Retinal pigment epithelial cell (primary cell): ENCODE results near the gene GNG2.

Source experiments
- DNase-seq: peaks from one replicate; pipeline ENCODE4 v3.0.0-alpha.2; 2010; ENCODE audit warnings: low read depth
- H3K4me3 ChIP-seq: 2 replicates; pipeline ENCODE4 v1.5.1; 2011; ENCODE audit warnings: mild to moderate bottlenecking, low read length, control low read depth, moderate library complexity
- CTCF ChIP-seq: conservative IDR thresholded peaks from 2 replicates; pipeline ENCODE4 v1.5.1; 2011; ENCODE audit warnings: low read depth, low read length, control low read depth, inconsistent platforms

Gene GNG2

DNA sequence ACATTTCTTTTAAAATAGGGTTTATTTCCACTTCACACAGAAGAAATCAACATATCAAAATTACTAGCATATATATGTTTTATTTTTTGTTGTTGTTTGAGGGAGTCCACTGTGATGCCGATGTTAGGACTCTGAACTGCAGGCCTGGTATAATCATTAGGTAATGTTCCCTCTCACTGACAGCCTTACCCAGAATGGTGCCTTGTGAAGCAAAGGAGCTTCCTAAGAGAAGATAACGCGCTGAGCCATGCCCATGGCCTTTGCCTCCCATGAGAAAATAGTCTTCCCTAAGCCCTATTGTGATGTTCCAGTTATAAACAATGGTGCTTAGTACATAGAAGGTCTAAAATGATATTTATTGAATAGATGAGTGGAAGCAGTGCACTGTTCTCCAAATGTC, 12.0 kb downstream of the GNG2 start:
- TF ChIP-seq CTCF: no peak
- no peak overlapping the region for H3K4me3 ChIP-seq
- DNase-seq: no peak

- no peak overlapping the region for H3K4me3 ChIP-seq
- TF ChIP-seq CTCF: no peak
- peak; percentile 97 for DNase-seq
These were observed 12.9 kb downstream of the GNG2 start for GRCh38 chr14:51873221-51873893.

DNA sequence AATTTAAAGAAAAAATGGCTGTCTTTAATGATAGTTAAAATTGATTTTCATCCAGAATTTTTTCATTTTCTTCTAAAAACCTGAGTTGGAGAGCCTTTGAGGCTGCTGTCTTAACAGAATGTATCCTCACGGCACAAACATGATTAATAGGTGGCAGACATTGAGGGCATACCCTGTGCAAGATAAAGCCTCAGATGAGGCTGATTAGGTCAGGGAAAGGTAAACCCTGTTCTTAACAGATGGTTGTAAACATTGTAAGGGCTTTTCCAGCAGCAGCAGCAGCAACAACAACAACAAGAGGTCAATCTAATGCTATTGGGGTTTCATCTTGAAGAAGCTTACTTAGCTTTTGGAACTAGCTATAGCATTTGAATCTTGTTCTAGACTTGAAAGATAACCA, 17.4 kb downstream of the GNG2 start:
- no peak for DNase-seq
- TF ChIP-seq CTCF: no peak
- no peak overlapping the region for H3K4me3 ChIP-seq

GRCh38 chr14:51879170-51879569, 18.8 kb downstream of the GNG2 start:
- no peak for TF ChIP-seq CTCF
- no peak overlapping the region for H3K4me3 ChIP-seq

DNA sequence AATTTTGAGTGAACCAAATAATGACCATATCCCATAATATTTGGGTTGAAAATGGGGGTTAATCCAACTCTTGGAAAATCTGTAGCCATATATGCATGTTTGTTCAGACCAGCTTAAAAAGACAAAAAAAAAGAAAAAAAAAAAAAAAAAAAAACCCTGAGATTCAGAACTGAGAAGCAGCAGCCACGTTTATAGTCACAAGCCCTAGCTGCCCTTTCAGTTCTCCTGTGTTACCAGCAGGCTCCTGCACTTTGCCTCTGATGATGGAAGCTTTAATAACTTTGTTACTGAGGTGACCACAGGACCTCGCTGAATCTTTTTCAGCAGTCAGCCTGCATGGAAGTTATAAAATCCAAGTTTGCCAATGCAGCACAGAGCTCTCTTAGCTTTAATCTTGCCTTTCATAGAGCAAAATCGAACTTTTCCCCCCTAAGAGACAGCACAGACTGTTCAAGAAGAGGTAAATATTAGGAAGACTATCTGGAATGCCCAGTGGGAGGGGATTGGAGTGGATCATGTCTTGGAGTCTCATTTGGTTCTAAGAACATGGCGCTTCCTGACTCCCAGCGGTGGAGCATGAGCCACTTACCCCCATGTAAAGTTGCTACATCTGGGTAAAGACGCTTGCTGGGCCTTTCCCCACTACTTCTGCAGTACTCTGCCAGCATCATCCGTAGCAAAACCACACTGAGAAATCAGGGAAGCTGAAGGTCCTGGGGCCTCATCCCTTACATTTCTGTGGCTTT, 20.6 kb downstream of the GNG2 start:
- DNase-seq: no peak
- no peak overlapping the region for H3K4me3 ChIP-seq
- TF ChIP-seq CTCF: no peak

More at GRCh38 chr14:51879170-51879569, 18.8 kb downstream of the GNG2 start:
- DNase-seq: no peak

- DNase-seq: no peak
- no peak for TF ChIP-seq CTCF
- H3K4me3 ChIP-seq: no peak overlapping the region
These were observed 21.2 kb downstream of the GNG2 start for GRCh38 chr14:51881636-51882035.

DNA sequence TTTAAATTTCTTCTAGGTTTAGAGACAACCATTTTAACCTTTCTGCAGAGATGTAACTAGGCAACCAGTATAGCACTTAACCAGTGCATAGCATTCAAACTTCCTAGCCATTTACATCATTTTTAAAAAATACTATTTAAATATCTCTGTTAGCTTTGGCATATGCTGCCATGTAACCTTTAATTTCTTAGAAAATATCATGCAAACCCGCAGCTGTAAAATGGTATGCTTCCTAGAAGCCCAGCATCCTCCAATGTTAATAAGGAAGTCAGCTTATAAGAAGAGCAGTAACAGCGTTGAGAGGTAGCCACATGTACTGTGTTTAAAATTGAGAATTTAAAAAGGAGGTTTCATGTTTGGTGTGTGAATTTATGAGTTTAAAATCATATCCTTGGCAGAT, 22.8 kb downstream of the GNG2 start:
- TF ChIP-seq CTCF: no peak
- DNase-seq: no peak
- H3K4me3 ChIP-seq: no peak overlapping the region
